ENCODE results near the gene HSPB6.
A peak's percentile ranks its signal among the peaks of the same experiment; 100 is the strongest.

HSPB6 gene

DNA sequence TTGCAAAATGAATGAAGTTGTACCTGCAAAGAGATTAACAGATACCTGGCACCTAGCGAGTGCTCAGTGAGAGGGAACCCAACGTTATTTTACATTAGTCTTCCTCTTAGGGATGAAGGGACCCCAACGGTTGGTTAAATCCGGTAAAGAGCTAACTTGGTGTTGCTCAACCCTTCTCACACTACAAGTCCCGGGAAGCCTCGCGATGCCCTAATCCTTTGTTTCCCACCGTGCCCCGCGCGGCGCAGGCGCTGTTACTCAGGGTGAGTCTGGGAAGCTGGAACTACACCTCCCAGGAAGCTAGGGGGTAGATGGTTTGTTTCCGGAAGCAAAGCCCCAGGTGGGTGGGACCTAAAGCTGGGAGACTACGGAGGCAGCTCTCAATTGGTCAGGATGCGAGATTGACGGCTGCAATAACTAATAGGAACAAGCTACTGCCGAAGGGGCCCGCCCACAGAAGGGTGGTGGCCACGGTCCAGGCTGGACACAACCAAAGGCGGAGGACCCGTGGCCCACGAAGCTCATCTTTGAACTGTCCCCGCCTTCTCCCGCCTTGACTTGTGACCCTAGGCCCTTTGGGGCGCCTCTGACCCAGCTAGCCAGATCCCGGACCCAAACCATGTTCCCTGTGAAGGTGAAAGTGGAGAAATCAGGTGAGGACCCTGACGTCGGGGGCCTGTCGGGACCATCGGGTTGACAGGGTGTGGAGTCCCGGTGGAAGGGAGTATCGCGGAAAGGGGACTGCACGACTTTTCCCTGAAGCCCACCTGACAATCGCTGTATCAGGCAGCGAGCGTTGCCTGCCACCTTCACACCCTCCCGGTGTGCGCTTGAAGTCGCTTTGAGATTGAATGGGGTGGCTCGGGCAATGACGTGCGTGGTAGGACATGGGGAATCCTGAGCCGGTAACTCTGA lies 8.5 kb downstream of the HSPB6 start, which contains the start of gene LIN37:
Gene LIN37, plus strand, starts transcription at position 471 of the 915 bp plus-strand sequence. Its CDS starts 149 bp downstream, at position 620.
- peak within 1 kb of the TSS; percentile 62 for H3K4me2 ChIP-seq (ENCODE audit: low read length, poor library complexity, severe bottlenecking)
- H2BK15ac ChIP-seq (ENCODE audit: low read depth, poor library complexity, severe bottlenecking), result no peak within 1 kb of the TSS
- no peak within 1 kb of the TSS for H4K91ac ChIP-seq (ENCODE audit: low read length)
- peaks cover 22% of the 10 kb centered on the region for H3K4me1 ChIP-seq (ENCODE audit: control insufficient read depth, insufficient read depth, low read depth, low read length)
- H3K27me3 ChIP-seq (ENCODE audit: control insufficient read depth in 1 of 2, insufficient read depth in 1 of 2, low read length in 2 of 2), result no peaks in the 10 kb centered on the region
- peak within 1 kb of the TSS in 1 of 2 experiments; percentile 50 for H3K14ac ChIP-seq (ENCODE audit: low read length in 2 of 2)
- peak within 1 kb of the TSS; percentile 84 to 99 for H3K4me3 ChIP-seq (ENCODE audit: insufficient read depth in 1 of 2, low read depth in 1 of 2, low read length in 2 of 2)
- H3K4ac ChIP-seq (ENCODE audit: low read depth in 1 of 2, low read length in 2 of 2), result peak within 1 kb of the TSS; percentile 35 to 62
- H2BK5ac ChIP-seq (ENCODE audit: low read depth, low read length, poor library complexity, severe bottlenecking), result no peak within 1 kb of the TSS
- peaks cover 24 to 31% of the 10 kb centered on the region in 2 experiments for H3K36me3 ChIP-seq (ENCODE audit: control insufficient read depth in 1 of 2, insufficient read depth in 2 of 2, low read depth in 1 of 2, low read length in 2 of 2)
- H4K8ac ChIP-seq (ENCODE audit: low read length), result no peak within 1 kb of the TSS
- no peak within 1 kb of the TSS for H2BK12ac ChIP-seq (ENCODE audit: low read length in 2 of 2)
- H2AFZ ChIP-seq (ENCODE audit: low read depth, low read length), result peak within 1 kb of the TSS; percentile 77
- no peaks in the 10 kb centered on the region for H3K9me3 ChIP-seq (ENCODE audit: control insufficient read depth, low read length)
- peak within 1 kb of the TSS; percentile 7 to 67 for H3K18ac ChIP-seq (ENCODE audit: low read depth in 1 of 2, low read length in 2 of 2)
- no peak within 1 kb of the TSS for H3K27ac ChIP-seq (ENCODE audit: low read length, poor library complexity, severe bottlenecking)
- H3K9ac ChIP-seq (ENCODE audit: low read length), result peak within 1 kb of the TSS; percentile 99
- peaks cover 49% of the 10 kb centered on the region for H3K79me1 ChIP-seq (replicated peaks; ENCODE audit: low read length, poor library complexity, severe bottlenecking)
- WGBS, result under 1% methylated on average over 35 of the region's 45 CpGs
- H2AK5ac ChIP-seq (ENCODE audit: low read length, severe bottlenecking), result peak within 1 kb of the TSS; percentile 4
- H2BK120ac ChIP-seq (ENCODE audit: low read depth, low read length), result no peak within 1 kb of the TSS
- peak; percentile 100 for DNase-seq
- H3K23ac ChIP-seq (ENCODE audit: low read length in 2 of 2), result peak within 1 kb of the TSS in 1 of 2 experiments; percentile 24

DNA sequence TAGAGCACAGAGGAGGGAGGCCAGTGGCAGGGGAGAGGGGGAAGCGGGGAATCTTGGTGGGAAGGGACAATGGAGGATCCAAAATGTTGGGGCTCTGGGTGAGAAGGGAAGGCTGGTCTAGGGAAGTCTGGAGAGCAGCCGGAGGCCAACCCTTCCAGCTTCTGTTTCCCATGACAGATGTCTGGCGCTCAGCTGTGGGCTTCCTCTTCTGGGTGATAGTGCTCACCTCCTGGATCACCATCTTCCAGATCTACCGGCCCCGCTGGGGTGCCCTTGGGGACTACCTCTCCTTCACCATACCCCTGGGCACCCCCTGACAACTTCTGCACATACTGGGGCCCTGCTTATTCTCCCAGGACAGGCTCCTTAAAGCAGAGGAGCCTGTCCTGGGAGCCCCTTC lies 10.3 kb downstream of the HSPB6 start:
- Histone ChIP-seq H2BK15ac (ENCODE audit: low read depth, poor library complexity, severe bottlenecking) (no peak overlapping the region), H3K4me2 (ENCODE audit: low read length, poor library complexity, severe bottlenecking) (peak overlapping the region; percentile 76), H3K36me3 (ENCODE audit: control insufficient read depth in 1 of 2, insufficient read depth in 2 of 2, low read depth in 1 of 2, low read length in 2 of 2) (peaks cover 16 to 24% of the 10 kb centered on the region in 2 experiments), H3K14ac (ENCODE audit: low read length in 2 of 2) (no peak overlapping the region), H4K8ac (ENCODE audit: low read length) (no peak overlapping the region), H3K18ac (ENCODE audit: low read depth in 1 of 2, low read length in 2 of 2) (no peak overlapping the region), H2AFZ (ENCODE audit: low read depth, low read length) (no peak overlapping the region), H2BK12ac (ENCODE audit: low read length in 2 of 2) (no peak overlapping the region), H2BK5ac (ENCODE audit: low read depth, low read length, poor library complexity, severe bottlenecking) (no peak overlapping the region), H3K9ac (ENCODE audit: low read length) (peak overlapping the region; percentile 99), H3K4ac (ENCODE audit: low read depth in 1 of 2, low read length in 2 of 2) (no peak overlapping the region), H3K79me1 (replicated peaks; ENCODE audit: low read length, poor library complexity, severe bottlenecking) (peaks cover 40% of the 10 kb centered on the region), H3K27ac (ENCODE audit: low read length, poor library complexity, severe bottlenecking) (no peak overlapping the region), H3K23ac (ENCODE audit: low read length in 2 of 2) (no peak overlapping the region), H4K91ac (ENCODE audit: low read length) (no peak overlapping the region), H2BK120ac (ENCODE audit: low read depth, low read length) (no peak overlapping the region), H2AK5ac (ENCODE audit: low read length, severe bottlenecking) (peak overlapping the region; percentile 76), H3K27me3 (ENCODE audit: control insufficient read depth in 1 of 2, insufficient read depth in 1 of 2, low read length in 2 of 2) (no peaks in the 10 kb centered on the region), H3K9me3 (ENCODE audit: control insufficient read depth, low read length) (no peaks in the 10 kb centered on the region), H3K4me1 (ENCODE audit: control insufficient read depth, insufficient read depth, low read depth, low read length) (peaks cover 22% of the 10 kb centered on the region), H3K4me3 (ENCODE audit: insufficient read depth in 1 of 2, low read depth in 1 of 2, low read length in 2 of 2) (peak overlapping the region; percentile 30 to 96)
- no peak for DNase-seq
- 97% methylated on average over 5 of the region's 5 CpGs for WGBS

DNA sequence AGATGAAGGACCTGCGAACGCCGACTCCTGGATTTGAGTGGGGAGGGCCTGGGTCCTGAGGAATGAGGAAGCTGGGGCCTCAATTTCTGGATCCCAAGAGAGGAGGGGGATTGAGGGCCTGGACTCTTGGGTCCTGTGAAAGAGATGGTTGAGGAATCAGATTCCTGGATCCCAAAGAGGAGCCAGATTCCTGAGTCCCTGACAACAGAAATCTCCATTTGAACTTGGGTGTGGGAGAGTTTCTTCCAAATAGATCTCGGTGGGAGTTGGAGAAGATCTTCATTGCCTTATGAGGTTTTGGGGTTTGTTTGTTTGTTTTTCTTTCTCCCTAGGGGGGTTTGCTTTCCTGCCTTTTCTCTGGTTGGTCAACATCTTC lies 10.8 kb downstream of the HSPB6 start:
- no peak overlapping the region for H2BK12ac ChIP-seq (ENCODE audit: low read length in 2 of 2)
- peak overlapping the region; percentile 33 for H3K27ac ChIP-seq (ENCODE audit: low read length, poor library complexity, severe bottlenecking)
- peak overlapping the region; percentile 35 for H2BK120ac ChIP-seq (ENCODE audit: low read depth, low read length)
- H3K4me1 ChIP-seq (ENCODE audit: control insufficient read depth, insufficient read depth, low read depth, low read length), result peaks cover 22% of the 10 kb centered on the region
- peak overlapping the region in 1 of 2 experiments; percentile 4 for H3K18ac ChIP-seq (ENCODE audit: low read depth in 1 of 2, low read length in 2 of 2)
- H3K4me3 ChIP-seq (ENCODE audit: insufficient read depth in 1 of 2, low read depth in 1 of 2, low read length in 2 of 2), result peak overlapping the region; percentile 74 to 96
- no peak for DNase-seq
- H3K4me2 ChIP-seq (ENCODE audit: low read length, poor library complexity, severe bottlenecking), result peak overlapping the region; percentile 76
- no peaks in the 10 kb centered on the region for H3K27me3 ChIP-seq (ENCODE audit: control insufficient read depth in 1 of 2, insufficient read depth in 1 of 2, low read length in 2 of 2)
- H4K8ac ChIP-seq (ENCODE audit: low read length), result no peak overlapping the region
- no peak overlapping the region for H3K23ac ChIP-seq (ENCODE audit: low read length in 2 of 2)
- H4K91ac ChIP-seq (ENCODE audit: low read length), result no peak overlapping the region
- no peak overlapping the region for H2BK5ac ChIP-seq (ENCODE audit: low read depth, low read length, poor library complexity, severe bottlenecking)
- H3K14ac ChIP-seq (ENCODE audit: low read length in 2 of 2), result no peak overlapping the region
- H2AK5ac ChIP-seq (ENCODE audit: low read length, severe bottlenecking), result peak overlapping the region; percentile 76
- no peak overlapping the region for H2AFZ ChIP-seq (ENCODE audit: low read depth, low read length)
- no peaks in the 10 kb centered on the region for H3K9me3 ChIP-seq (ENCODE audit: control insufficient read depth, low read length)
- H3K9ac ChIP-seq (ENCODE audit: low read length), result peak overlapping the region; percentile 99
- H3K79me1 ChIP-seq (replicated peaks; ENCODE audit: low read length, poor library complexity, severe bottlenecking), result peaks cover 37% of the 10 kb centered on the region
- H3K4ac ChIP-seq (ENCODE audit: low read depth in 1 of 2, low read length in 2 of 2), result peak overlapping the region in 1 of 2 experiments; percentile 57
- no peak overlapping the region for H2BK15ac ChIP-seq (ENCODE audit: low read depth, poor library complexity, severe bottlenecking)
- WGBS, result 22% methylated on average over 4 of the region's 4 CpGs
- H3K36me3 ChIP-seq (ENCODE audit: control insufficient read depth in 1 of 2, insufficient read depth in 2 of 2, low read depth in 1 of 2, low read length in 2 of 2), result peaks cover 16 to 21% of the 10 kb centered on the region in 2 experiments

Measured in mesenchymal stem cell (in vitro differentiated cells and primary cell).